Measurements from ENCODE around the gene GALNT8. TPM values are rescaled to one million over a fixed set of nuclear protein-coding genes. Genes with fewer than 3 reads are reported as not detected.

GALNT8 gene
- total RNA-seq, 1 experiment from 2014 or later, result not detected

GRCh38 chr12:4771172-4771959, 51.2 kb downstream of the GALNT8 start:
- no peaks in the 10 kb centered on the region for H3K79me2 ChIP-seq (ENCODE audit: insufficient read depth, low read length)
- RAD21 ChIA-PET (ENCODE audit: low non-redundant PET in 1 of 2, low total read pairs in 2 of 2, uncharacterized antibody in 2 of 2, unreplicated experiment in 2 of 2), result no interaction called here
- POLR2A ChIA-PET, result no interaction called here
- no peak overlapping the region for H2AFZ ChIP-seq (ENCODE audit: low read depth, low read length, poor library complexity, severe bottlenecking)
- CTCF ChIA-PET, result no interaction called here
- no peak for TF ChIP-seq ELF1 (IDR thresholded peaks at IDR 0.05; ENCODE audit: borderline replicate concordance, low read depth)
- TF ChIP-seq REST (IDR thresholded peaks at IDR 0.05; ENCODE audit: low read depth), result no peak
- no peak for TF ChIP-seq RAD21 (IDR thresholded peaks at IDR 0.05; ENCODE audit: low read depth)
- no peak overlapping the region for H3K4me2 ChIP-seq (ENCODE audit: low read length)
- no peak for DNase-seq (ENCODE audit: low read depth, low spot score)
- no TSS peak for BruUV-seq (replicated peaks)
- H3K9me2 ChIP-seq (ENCODE audit: insufficient read depth), result no peaks in the 10 kb centered on the region
- intact Hi-C loops (cut with micrococcal nuclease), result no loop called here
- no peaks in the 10 kb centered on the region for H3K4me1 ChIP-seq (ENCODE audit: control insufficient read depth in 1 of 2, insufficient read depth in 2 of 2, low read length in 2 of 2)
- no peak overlapping the region for H3K27ac ChIP-seq (ENCODE audit: low read depth, low read length)
- ATAC-seq, result no peak
- no peaks in the 10 kb centered on the region for H4K20me1 ChIP-seq (ENCODE audit: insufficient read depth)
- no peaks in the 10 kb centered on the region for H3K36me3 ChIP-seq (ENCODE audit: control insufficient read depth in 1 of 2, insufficient read depth in 2 of 2, low read length in 2 of 2)
- no peak overlapping the region for H3K9ac ChIP-seq (ENCODE audit: low read length)
- no peaks in the 10 kb centered on the region for H3K9me3 ChIP-seq (ENCODE audit: control insufficient read depth in 1 of 2, insufficient read depth in 1 of 2, low read depth in 1 of 2, low read length in 2 of 2)
- peaks cover 53% of the 10 kb centered on the region for H3K27me3 ChIP-seq (ENCODE audit: insufficient read depth, low read length)
- no peak overlapping the region for H3K4me3 ChIP-seq (replicated peaks in 1 of 2; ENCODE audit: low read depth in 1 of 2, low read length in 2 of 2)

GRCh38 chr12:4771960-4772566, 51.9 kb downstream of the GALNT8 start:
- H3K36me3 ChIP-seq (ENCODE audit: control insufficient read depth in 1 of 2, insufficient read depth in 2 of 2, low read length in 2 of 2), result no peaks in the 10 kb centered on the region
- DNase-seq (ENCODE audit: low read depth, low spot score) (no peak), ATAC-seq (no peak)
- intact Hi-C loops (cut with micrococcal nuclease), result no loop called here
- no peaks in the 10 kb centered on the region for H3K9me3 ChIP-seq (ENCODE audit: control insufficient read depth in 1 of 2, insufficient read depth in 1 of 2, low read depth in 1 of 2, low read length in 2 of 2)
- ChIA-PET POLR2A (no interaction called here), RAD21 (ENCODE audit: low non-redundant PET in 1 of 2, low total read pairs in 2 of 2, uncharacterized antibody in 2 of 2, unreplicated experiment in 2 of 2) (no interaction called here), CTCF (no interaction called here)
- H3K9me2 ChIP-seq (ENCODE audit: insufficient read depth), result no peaks in the 10 kb centered on the region
- H3K4me3 ChIP-seq (replicated peaks in 1 of 2; ENCODE audit: low read depth in 1 of 2, low read length in 2 of 2), result no peak overlapping the region
- H3K4me2 ChIP-seq (ENCODE audit: low read length), result no peak overlapping the region
- H3K27me3 ChIP-seq (ENCODE audit: insufficient read depth, low read length), result peaks cover 53% of the 10 kb centered on the region
- no peaks in the 10 kb centered on the region for H4K20me1 ChIP-seq (ENCODE audit: insufficient read depth)
- H3K9ac ChIP-seq (ENCODE audit: low read length), result no peak overlapping the region
- H3K27ac ChIP-seq (ENCODE audit: low read depth, low read length), result no peak overlapping the region
- no peak overlapping the region for H2AFZ ChIP-seq (ENCODE audit: low read depth, low read length, poor library complexity, severe bottlenecking)
- H3K4me1 ChIP-seq (ENCODE audit: control insufficient read depth in 1 of 2, insufficient read depth in 2 of 2, low read length in 2 of 2), result no peaks in the 10 kb centered on the region
- H3K79me2 ChIP-seq (ENCODE audit: insufficient read depth, low read length), result no peaks in the 10 kb centered on the region
- no TSS peak for BruUV-seq (replicated peaks)
- TF ChIP-seq CBX3 (IDR thresholded peaks at IDR 0.05; ENCODE audit: low read depth), result no peak
- TF ChIP-seq ATF3 (IDR thresholded peaks at IDR 0.05), result no peak
- no peak for TF ChIP-seq SRF (IDR thresholded peaks at IDR 0.05; ENCODE audit: low read depth)
- TF ChIP-seq CTCF (IDR thresholded peaks at IDR 0.05 in 2 of 3, conservative IDR thresholded peaks at IDR 0.05 in 1 of 3; ENCODE audit: borderline replicate concordance in 1 of 3, insufficient read depth in 1 of 3, low read depth in 2 of 3, low read length in 2 of 3), result no peak
- TF ChIP-seq SIN3A (IDR thresholded peaks at IDR 0.05; ENCODE audit: low read depth), result no peak
- no peak for TF ChIP-seq REST (IDR thresholded peaks at IDR 0.05; ENCODE audit: low read depth)
- TF ChIP-seq JUND (IDR thresholded peaks at IDR 0.05), result no peak

Data from HCT116 (cell line).